HG02973 (cell line): ENCODE data around the gene ZNF317.
A peak's percentile ranks its signal among the peaks of the same experiment; 100 is the strongest.

Experiments
- ATAC-seq: cut with Tn5 transposase; IDR thresholded peaks from one replicate; pipeline ENCODE4 v1.9.1; 2021; ENCODE audit warnings: moderate library complexity; ENCODE audit not compliant: unreplicated experiment

The ZNF317 gene

GRCh38 chr19:9140159-9140874 is at the start of gene ZNF317:
TSS of gene ZNF317 (plus strand) at chr19:9140397. CDS start at chr19:9156017, 15,620 bp downstream.
- peak; percentile 88 for ATAC-seq

- ATAC-seq = no peak
Measured at GRCh38 chr19:9107375-9107774, 32.8 kb upstream of the ZNF317 start, which contains the start of gene OR7G2. TSS of gene OR7G2 (minus strand) at chr19:9107475. CDS start at chr19:9103243, 4,232 bp downstream.

GRCh38 chr19:9109959-9110358 is 30.2 kb upstream of the ZNF317 start:
- ATAC-seq = no peak

- ATAC-seq = no peak
Measured at GRCh38 chr19:9115307-9115813, 24.8 kb upstream of the ZNF317 start, which contains the start of gene OR7G1. TSS of gene OR7G1 (minus strand) at chr19:9115763. CDS start at chr19:9115763, 0 bp downstream.

- ATAC-seq = no peak
Measured at GRCh38 chr19:9116547-9116946, 23.6 kb upstream of the ZNF317 start.

GRCh38 chr19:9126900-9127405 is 13.2 kb upstream of the ZNF317 start, which contains the start of gene OR7G3:
TSS of gene OR7G3 (minus strand) at chr19:9126950. CDS start at chr19:9126950, 0 bp downstream.
- no peak for ATAC-seq

- ATAC-seq = no peak
Measured at GRCh38 chr19:9128171-9128570, 12.0 kb upstream of the ZNF317 start.

- ATAC-seq = no peak
Measured at GRCh38 chr19:9130965-9131364, 9.2 kb upstream of the ZNF317 start.

- no peak for ATAC-seq
Measured at GRCh38 chr19:9132422-9132821, 7.8 kb upstream of the ZNF317 start.

GRCh38 chr19:9139609-9140158 is 513 bp upstream of the ZNF317 start:
- ATAC-seq = no peak

- ATAC-seq = no peak
Measured at GRCh38 chr19:9144920-9145319, 4.7 kb downstream of the ZNF317 start.

- no peak for ATAC-seq
Measured at GRCh38 chr19:9146882-9147281, 6.7 kb downstream of the ZNF317 start.

- no peak for ATAC-seq
Measured at GRCh38 chr19:9148697-9149096, 8.5 kb downstream of the ZNF317 start.

- ATAC-seq = no peak
Measured at GRCh38 chr19:9149997-9150396, 9.8 kb downstream of the ZNF317 start.

- no peak for ATAC-seq
Measured at GRCh38 chr19:9150650-9151049, 10.5 kb downstream of the ZNF317 start.

- ATAC-seq = no peak
Measured at GRCh38 chr19:9151367-9151766, 11.2 kb downstream of the ZNF317 start.

GRCh38 chr19:9155591-9155990 is 15.4 kb downstream of the ZNF317 start:
- ATAC-seq = no peak

GRCh38 chr19:9156304-9156703 is 16.1 kb downstream of the ZNF317 start:
- ATAC-seq = no peak

GRCh38 chr19:9159891-9160290 is 19.7 kb downstream of the ZNF317 start:
- no peak for ATAC-seq

- no peak for ATAC-seq
Measured at GRCh38 chr19:9161427-9161826, 21.2 kb downstream of the ZNF317 start.

GRCh38 chr19:9165261-9165660 is 25.1 kb downstream of the ZNF317 start:
- no peak for ATAC-seq

- no peak for ATAC-seq
Measured at GRCh38 chr19:9166846-9167245, 26.6 kb downstream of the ZNF317 start.
